ENCODE data around the gene EEF1AKMT4.

The EEF1AKMT4 gene

DNA sequence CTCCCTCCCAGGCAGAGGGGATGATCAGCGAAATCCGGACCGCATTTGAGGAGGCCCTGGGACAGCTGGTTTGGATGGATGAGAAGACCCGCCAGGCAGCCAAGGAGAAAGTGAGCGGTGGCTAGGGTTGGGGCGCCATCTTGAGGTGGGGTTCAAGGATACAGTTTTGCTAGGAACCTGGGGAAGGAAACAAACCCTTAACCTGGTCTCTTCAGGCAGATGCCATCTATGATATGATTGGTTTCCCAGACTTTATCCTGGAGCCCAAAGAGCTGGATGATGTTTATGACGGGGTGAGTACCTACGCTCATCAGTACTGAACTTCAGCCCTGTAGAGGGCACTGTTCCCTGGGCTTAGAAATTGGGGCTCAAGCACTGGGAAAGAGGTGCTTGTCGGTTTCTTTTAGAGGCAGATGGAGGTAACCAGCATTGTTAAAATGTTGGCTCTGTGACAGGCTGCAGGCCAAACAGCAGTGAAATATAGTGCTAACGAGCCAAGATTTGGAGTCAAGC is 40.0 kb downstream of the EEF1AKMT4 start:
- Histone ChIP-seq H3K9ac (ENCODE audit: low read depth, low read length) (no peak overlapping the region), H3K9me3 (ENCODE audit: insufficient read depth, low read length, severe bottlenecking) (no peaks in the 10 kb centered on the region), H3K4me2 (ENCODE audit: insufficient read depth, low read length) (no peak overlapping the region), H2AFZ (ENCODE audit: low read depth, low read length) (no peak overlapping the region), H3K4me3 (ENCODE audit: low read depth in 1 of 2, low read length in 2 of 2) (no peak overlapping the region), H3K79me2 (ENCODE audit: insufficient read depth, low read length) (no peaks in the 10 kb centered on the region), H3K36me3 (ENCODE audit: insufficient read depth, low read length) (no peaks in the 10 kb centered on the region), H3K4me1 (ENCODE audit: insufficient read depth, low read length) (no peaks in the 10 kb centered on the region), H4K20me1 (ENCODE audit: insufficient read depth, low read length) (no peaks in the 10 kb centered on the region), H3K27me3 (ENCODE audit: insufficient read depth, low read length, poor library complexity) (peaks cover 7% of the 10 kb centered on the region), H3K27ac (ENCODE audit: low read length) (no peak overlapping the region)
- DNase-seq: peak; percentile 73
- ATAC-seq (ENCODE audit: insufficient read depth, low read depth): peak; percentile 90
- TF ChIP-seq, protein P1, sequence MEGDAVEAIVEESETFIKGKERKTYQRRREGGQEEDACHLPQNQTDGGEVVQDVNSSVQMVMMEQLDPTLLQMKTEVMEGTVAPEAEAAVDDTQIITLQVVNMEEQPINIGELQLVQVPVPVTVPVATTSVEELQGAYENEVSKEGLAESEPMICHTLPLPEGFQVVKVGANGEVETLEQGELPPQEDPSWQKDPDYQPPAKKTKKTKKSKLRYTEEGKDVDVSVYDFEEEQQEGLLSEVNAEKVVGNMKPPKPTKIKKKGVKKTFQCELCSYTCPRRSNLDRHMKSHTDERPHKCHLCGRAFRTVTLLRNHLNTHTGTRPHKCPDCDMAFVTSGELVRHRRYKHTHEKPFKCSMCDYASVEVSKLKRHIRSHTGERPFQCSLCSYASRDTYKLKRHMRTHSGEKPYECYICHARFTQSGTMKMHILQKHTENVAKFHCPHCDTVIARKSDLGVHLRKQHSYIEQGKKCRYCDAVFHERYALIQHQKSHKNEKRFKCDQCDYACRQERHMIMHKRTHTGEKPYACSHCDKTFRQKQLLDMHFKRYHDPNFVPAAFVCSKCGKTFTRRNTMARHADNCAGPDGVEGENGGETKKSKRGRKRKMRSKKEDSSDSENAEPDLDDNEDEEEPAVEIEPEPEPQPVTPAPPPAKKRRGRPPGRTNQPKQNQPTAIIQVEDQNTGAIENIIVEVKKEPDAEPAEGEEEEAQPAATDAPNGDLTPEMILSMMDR (IDR thresholded peaks at IDR 0.05; ENCODE audit: borderline replicate concordance, extremely low read depth, low read length, poor library complexity, severe bottlenecking): peak; percentile 82
- TF ChIP-seq EZH2 (IDR thresholded peaks at IDR 0.05; ENCODE audit: borderline replicate concordance, low read depth, low read length, severe bottlenecking): no peak

GRCh38 chr3:184290331-184290730 is 40.9 kb downstream of the EEF1AKMT4 start:
- no peak for ATAC-seq (ENCODE audit: insufficient read depth, low read depth)
- no peak for TF ChIP-seq EZH2 (IDR thresholded peaks at IDR 0.05; ENCODE audit: borderline replicate concordance, low read depth, low read length, severe bottlenecking)
- TF ChIP-seq, protein P1 (IDR thresholded peaks at IDR 0.05; ENCODE audit: borderline replicate concordance, extremely low read depth, low read length, poor library complexity, severe bottlenecking): no peak
- no peak for DNase-seq
- Histone ChIP-seq H3K9ac (ENCODE audit: low read depth, low read length) (no peak overlapping the region), H3K27ac (ENCODE audit: low read length) (no peak overlapping the region), H3K27me3 (ENCODE audit: insufficient read depth, low read length, poor library complexity) (peaks cover 7% of the 10 kb centered on the region), H3K79me2 (ENCODE audit: insufficient read depth, low read length) (no peaks in the 10 kb centered on the region), H3K4me3 (ENCODE audit: low read depth in 1 of 2, low read length in 2 of 2) (no peak overlapping the region), H3K9me3 (ENCODE audit: insufficient read depth, low read length, severe bottlenecking) (no peaks in the 10 kb centered on the region), H4K20me1 (ENCODE audit: insufficient read depth, low read length) (no peaks in the 10 kb centered on the region), H3K4me1 (ENCODE audit: insufficient read depth, low read length) (no peaks in the 10 kb centered on the region), H3K36me3 (ENCODE audit: insufficient read depth, low read length) (no peaks in the 10 kb centered on the region), H2AFZ (ENCODE audit: low read depth, low read length) (no peak overlapping the region), H3K4me2 (ENCODE audit: insufficient read depth, low read length) (no peak overlapping the region)

- H3K27ac ChIP-seq (ENCODE audit: low read length): no peak overlapping the region
- no peak overlapping the region for H2AFZ ChIP-seq (ENCODE audit: low read depth, low read length)
- no peak for ATAC-seq (ENCODE audit: insufficient read depth, low read depth)
- H4K20me1 ChIP-seq (ENCODE audit: insufficient read depth, low read length): no peaks in the 10 kb centered on the region
- no peak for DNase-seq
- H3K4me2 ChIP-seq (ENCODE audit: insufficient read depth, low read length): no peak overlapping the region
- no peaks in the 10 kb centered on the region for H3K79me2 ChIP-seq (ENCODE audit: insufficient read depth, low read length)
- no peak overlapping the region for H3K9ac ChIP-seq (ENCODE audit: low read depth, low read length)
- no peaks in the 10 kb centered on the region for H3K36me3 ChIP-seq (ENCODE audit: insufficient read depth, low read length)
- H3K9me3 ChIP-seq (ENCODE audit: insufficient read depth, low read length, severe bottlenecking): no peaks in the 10 kb centered on the region
- no peaks in the 10 kb centered on the region for H3K4me1 ChIP-seq (ENCODE audit: insufficient read depth, low read length)
- H3K27me3 ChIP-seq (ENCODE audit: insufficient read depth, low read length, poor library complexity): peaks cover 7% of the 10 kb centered on the region
- H3K4me3 ChIP-seq (ENCODE audit: low read depth in 1 of 2, low read length in 2 of 2): no peak overlapping the region
- TF ChIP-seq, protein P1 (IDR thresholded peaks at IDR 0.05; ENCODE audit: borderline replicate concordance, extremely low read depth, low read length, poor library complexity, severe bottlenecking): no peak
- TF ChIP-seq EZH2 (IDR thresholded peaks at IDR 0.05; ENCODE audit: borderline replicate concordance, low read depth, low read length, severe bottlenecking): no peak
These were observed 41.7 kb downstream of the EEF1AKMT4 start for GRCh38 chr3:184291044-184291737.
